Measurements from ENCODE around the gene SMO.
"Not testable (repeated sequence)": the region's sequence is repeated elsewhere in the genome, so short reads cannot be mapped to it uniquely, and the experiment has no call there.

SMO gene

DNA sequence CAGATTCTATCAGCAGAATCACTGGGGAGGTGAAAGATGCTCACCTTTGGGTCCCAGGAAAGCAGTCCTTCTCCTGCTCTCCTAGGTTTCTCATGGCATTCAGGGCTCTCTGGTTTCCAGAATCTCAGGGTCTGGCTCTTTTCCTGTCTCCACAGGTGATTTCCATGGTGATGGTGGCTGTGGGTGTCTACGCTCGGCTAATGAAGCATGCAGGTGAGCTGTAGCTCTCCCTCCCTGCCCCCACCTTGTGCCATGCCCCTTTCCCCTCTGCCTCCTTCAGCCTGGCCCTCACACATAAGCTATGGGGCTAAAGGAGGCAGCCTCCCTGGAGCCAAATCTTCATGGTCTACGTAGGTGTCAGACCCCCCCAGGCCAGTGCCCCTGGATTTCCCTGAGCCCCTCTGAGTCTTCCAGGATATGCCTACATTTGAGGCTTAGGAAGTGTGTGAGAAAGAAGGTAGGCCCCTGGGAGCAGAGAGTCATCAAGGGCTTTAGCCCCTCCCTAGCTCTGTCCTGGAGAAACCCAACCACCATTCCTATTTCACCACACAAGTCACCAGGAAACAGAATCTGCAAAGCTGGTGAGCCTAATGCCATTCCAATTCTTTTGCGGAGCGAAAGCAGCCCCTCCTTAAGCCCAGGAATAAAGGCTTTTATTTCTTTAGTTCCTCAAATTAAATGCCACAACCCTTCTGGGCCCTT lies 26.8 kb upstream of the SMO start:
- no peaks in the 10 kb centered on the region for H3K36me3 ChIP-seq (ENCODE audit: control insufficient read depth, insufficient read depth, low read length)
- no peak overlapping the region for H3K9ac ChIP-seq (ENCODE audit: low read length)
- no peaks in the 10 kb centered on the region for H3K4me1 ChIP-seq (ENCODE audit: control insufficient read depth, insufficient read depth, low read length)
- no peak overlapping the region for H3K27ac ChIP-seq (ENCODE audit: low read depth, low read length)
- H3K27me3 ChIP-seq (ENCODE audit: control insufficient read depth, insufficient read depth, low read length), result no peaks in the 10 kb centered on the region
- H3K4me3 ChIP-seq (ENCODE audit: low read length), result no peak overlapping the region

DNA sequence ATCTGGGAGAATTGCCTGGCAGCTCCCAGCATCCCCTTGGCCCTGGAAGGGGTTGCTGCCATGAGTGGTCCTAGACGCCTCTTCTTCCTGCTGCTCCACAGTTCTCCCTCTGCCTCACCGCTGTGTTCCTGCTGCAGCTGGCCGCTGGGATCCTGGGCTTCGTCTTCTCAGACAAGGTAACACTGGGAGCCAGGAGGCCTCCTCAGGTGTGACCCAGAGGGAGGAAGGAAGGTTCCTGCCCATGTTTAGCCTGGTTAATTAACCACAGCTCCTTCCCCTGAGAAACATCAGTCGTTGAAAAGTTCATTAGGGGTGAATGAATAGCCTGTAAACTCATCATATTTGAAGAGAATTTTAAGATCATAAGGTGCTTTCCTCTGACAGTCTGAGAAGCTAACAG lies 25.7 kb upstream of the SMO start:
- no peaks in the 10 kb centered on the region for H3K36me3 ChIP-seq (ENCODE audit: control insufficient read depth, insufficient read depth, low read length)
- H3K27me3 ChIP-seq (ENCODE audit: control insufficient read depth, insufficient read depth, low read length), result no peaks in the 10 kb centered on the region
- no peak overlapping the region for H3K9ac ChIP-seq (ENCODE audit: low read length)
- no peaks in the 10 kb centered on the region for H3K4me1 ChIP-seq (ENCODE audit: control insufficient read depth, insufficient read depth, low read length)
- no peak overlapping the region for H3K4me3 ChIP-seq (ENCODE audit: low read length)
- no peak overlapping the region for H3K27ac ChIP-seq (ENCODE audit: low read depth, low read length)

DNA sequence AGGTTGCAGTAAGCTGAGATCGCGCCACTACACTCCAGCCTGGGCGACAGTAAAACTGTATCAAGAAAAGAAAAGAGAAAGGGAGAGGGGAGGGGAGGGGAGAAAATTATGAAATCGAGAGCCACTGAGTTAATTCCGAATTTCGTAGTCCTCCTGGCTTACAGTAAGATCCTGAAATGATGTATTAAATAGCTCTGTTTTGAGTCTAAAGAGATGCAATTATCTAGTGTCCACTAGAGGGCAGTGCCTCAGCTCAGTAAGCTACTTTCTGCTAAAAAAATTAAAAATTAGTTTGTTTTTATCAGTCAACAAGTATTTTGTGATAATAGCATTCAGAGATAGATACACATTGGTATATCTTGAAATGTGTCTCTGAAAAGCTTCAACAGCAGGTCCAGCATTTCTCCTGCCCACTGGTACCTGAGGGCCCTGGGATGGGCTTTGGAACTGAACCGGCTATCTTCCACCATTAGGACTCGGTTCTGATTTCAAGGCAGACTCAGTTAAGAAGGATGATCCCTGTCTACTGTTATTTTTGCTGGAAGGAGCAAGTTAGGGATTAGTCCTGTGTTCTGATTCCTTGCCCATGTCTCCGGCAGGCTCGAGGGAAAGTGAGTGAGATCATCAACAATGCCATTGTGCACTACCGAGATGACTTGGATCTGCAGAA lies 24.4 kb upstream of the SMO start:
- no peak overlapping the region for H3K4me3 ChIP-seq (ENCODE audit: low read length)
- H3K4me1 ChIP-seq (ENCODE audit: control insufficient read depth, insufficient read depth, low read length), result peaks cover 7% of the 10 kb centered on the region
- no peaks in the 10 kb centered on the region for H3K27me3 ChIP-seq (ENCODE audit: control insufficient read depth, insufficient read depth, low read length)
- H3K27ac ChIP-seq (ENCODE audit: low read depth, low read length), result no peak overlapping the region
- H3K36me3 ChIP-seq (ENCODE audit: control insufficient read depth, insufficient read depth, low read length), result no peaks in the 10 kb centered on the region
- no peak overlapping the region for H3K9ac ChIP-seq (ENCODE audit: low read length)

DNA sequence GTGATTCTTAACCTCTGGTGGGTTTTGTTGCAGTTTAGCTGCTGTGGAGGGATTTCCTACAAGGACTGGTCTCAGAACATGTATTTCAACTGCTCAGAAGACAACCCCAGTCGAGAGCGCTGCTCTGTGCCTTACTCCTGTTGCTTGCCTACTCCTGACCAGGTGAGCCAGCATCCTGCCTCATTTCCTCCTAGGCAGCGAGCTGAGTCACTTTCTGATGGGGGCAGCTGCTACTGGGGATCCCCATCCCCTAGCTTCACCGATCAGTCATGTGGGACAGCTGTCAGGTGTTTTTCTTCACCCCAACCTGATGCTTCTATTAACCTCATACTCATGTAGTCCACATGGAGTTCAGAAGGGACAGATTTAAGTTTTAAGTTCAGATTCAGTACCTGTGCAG lies 21.7 kb upstream of the SMO start:
- no peaks in the 10 kb centered on the region for H3K36me3 ChIP-seq (ENCODE audit: control insufficient read depth, insufficient read depth, low read length)
- no peak overlapping the region for H3K4me3 ChIP-seq (ENCODE audit: low read length)
- H3K4me1 ChIP-seq (ENCODE audit: control insufficient read depth, insufficient read depth, low read length), result peaks cover 7% of the 10 kb centered on the region
- H3K9ac ChIP-seq (ENCODE audit: low read length), result no peak overlapping the region
- no peak overlapping the region for H3K27ac ChIP-seq (ENCODE audit: low read depth, low read length)
- no peaks in the 10 kb centered on the region for H3K27me3 ChIP-seq (ENCODE audit: control insufficient read depth, insufficient read depth, low read length)

DNA sequence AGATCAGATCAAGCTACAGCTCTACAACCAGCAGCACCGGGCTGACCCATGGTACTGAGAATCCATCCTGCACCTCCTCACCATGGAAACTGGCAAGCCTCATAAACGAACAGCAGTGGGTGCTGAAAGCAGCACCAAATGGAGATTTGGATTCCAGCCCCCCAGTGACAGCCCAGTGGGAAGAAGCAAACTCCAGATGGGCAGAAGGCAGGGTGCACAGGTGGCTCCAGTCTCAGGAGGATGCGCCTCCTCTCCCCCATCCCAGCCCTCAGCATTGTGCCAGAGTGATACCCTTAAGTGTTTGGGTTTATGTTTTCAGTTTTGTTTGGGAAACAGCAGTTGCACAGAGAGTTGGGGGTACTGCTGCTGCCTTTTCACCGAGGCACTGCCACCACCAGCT lies 20.6 kb upstream of the SMO start:
- no peaks in the 10 kb centered on the region for H3K36me3 ChIP-seq (ENCODE audit: control insufficient read depth, insufficient read depth, low read length)
- H3K4me1 ChIP-seq (ENCODE audit: control insufficient read depth, insufficient read depth, low read length), result peaks cover 7% of the 10 kb centered on the region
- no peak overlapping the region for H3K4me3 ChIP-seq (ENCODE audit: low read length)
- H3K27me3 ChIP-seq (ENCODE audit: control insufficient read depth, insufficient read depth, low read length), result no peaks in the 10 kb centered on the region
- no peak overlapping the region for H3K27ac ChIP-seq (ENCODE audit: low read depth, low read length)
- no peak overlapping the region for H3K9ac ChIP-seq (ENCODE audit: low read length)

DNA sequence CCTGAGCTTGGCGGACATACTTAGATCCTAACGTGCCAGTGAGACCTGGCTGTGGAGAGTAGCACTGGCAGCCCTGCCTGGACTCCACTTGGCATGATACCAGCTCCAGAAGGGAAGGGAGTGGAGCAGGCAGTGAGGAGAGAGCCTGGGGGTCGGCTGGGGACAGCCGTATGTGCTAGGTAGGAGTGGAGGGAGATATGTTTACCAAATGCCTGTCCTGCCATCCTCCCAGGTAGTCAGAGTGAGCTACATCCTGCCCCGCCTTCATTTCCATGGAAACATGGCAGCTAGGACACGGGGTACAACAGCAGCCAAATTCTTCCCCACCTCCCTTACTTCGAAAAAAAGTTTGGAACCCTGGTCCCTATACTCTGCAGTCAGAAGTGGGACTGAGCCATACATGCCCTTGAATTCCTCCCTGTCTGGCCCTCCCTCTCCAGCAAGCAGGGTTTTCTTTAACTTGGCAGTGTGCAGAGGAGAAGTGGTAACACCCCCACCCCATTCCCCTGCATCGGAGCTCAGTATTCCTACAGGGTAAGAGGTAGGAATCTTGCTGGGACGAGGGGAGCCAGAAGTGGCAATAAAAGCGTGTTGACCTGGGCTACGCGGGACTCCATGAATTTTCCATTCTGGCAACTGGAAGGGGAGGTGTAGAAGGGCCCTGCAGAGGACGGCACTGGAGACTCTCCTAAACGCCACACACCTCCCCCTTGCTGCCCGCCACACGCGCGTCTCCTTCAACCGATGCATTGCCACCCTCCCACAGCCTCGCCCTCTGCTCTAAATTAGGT lies 20.0 kb upstream of the SMO start:
- Histone ChIP-seq H3K27me3 (ENCODE audit: control insufficient read depth, insufficient read depth, low read length) (no peaks in the 10 kb centered on the region), H3K27ac (ENCODE audit: low read depth, low read length) (no peak overlapping the region), H3K4me3 (ENCODE audit: low read length) (peak overlapping the region; percentile 44), H3K4me1 (ENCODE audit: control insufficient read depth, insufficient read depth, low read length) (peaks cover 7% of the 10 kb centered on the region), H3K36me3 (ENCODE audit: control insufficient read depth, insufficient read depth, low read length) (no peaks in the 10 kb centered on the region), H3K9ac (ENCODE audit: low read length) (no peak overlapping the region)

DNA sequence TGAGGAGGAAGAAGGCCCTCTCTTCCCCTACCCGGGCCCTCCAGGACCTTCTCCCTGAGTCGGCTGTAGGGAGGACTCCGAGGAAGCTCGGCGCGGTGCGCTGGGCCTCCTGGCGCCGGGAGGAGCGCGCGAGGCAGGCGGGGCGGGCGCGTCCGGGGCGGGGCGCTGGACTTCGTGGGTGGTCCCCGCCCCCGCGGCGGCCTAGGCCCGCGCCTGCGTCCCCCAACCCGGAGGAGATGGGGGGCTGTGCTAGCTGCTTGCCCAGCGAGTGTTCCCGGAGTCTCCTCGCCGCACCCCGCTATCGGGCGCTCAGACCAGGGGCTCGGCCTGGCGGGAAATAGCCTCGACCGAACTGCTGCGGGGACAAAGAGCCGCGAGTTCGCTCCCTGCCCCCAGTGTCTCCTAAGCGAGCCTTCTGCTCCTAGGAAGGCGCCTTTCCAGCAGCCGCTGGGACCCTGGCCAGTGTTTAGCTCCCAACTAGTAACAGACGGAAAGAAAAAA lies 19.2 kb upstream of the SMO start:
- H3K4me3 ChIP-seq (ENCODE audit: low read length), result peak overlapping the region; percentile 44
- peaks cover 7% of the 10 kb centered on the region for H3K4me1 ChIP-seq (ENCODE audit: control insufficient read depth, insufficient read depth, low read length)
- H3K27ac ChIP-seq (ENCODE audit: low read depth, low read length), result peak overlapping the region; percentile 0
- no peak overlapping the region for H3K9ac ChIP-seq (ENCODE audit: low read length)
- H3K36me3 ChIP-seq (ENCODE audit: control insufficient read depth, insufficient read depth, low read length), result no peaks in the 10 kb centered on the region
- no peaks in the 10 kb centered on the region for H3K27me3 ChIP-seq (ENCODE audit: control insufficient read depth, insufficient read depth, low read length)

DNA sequence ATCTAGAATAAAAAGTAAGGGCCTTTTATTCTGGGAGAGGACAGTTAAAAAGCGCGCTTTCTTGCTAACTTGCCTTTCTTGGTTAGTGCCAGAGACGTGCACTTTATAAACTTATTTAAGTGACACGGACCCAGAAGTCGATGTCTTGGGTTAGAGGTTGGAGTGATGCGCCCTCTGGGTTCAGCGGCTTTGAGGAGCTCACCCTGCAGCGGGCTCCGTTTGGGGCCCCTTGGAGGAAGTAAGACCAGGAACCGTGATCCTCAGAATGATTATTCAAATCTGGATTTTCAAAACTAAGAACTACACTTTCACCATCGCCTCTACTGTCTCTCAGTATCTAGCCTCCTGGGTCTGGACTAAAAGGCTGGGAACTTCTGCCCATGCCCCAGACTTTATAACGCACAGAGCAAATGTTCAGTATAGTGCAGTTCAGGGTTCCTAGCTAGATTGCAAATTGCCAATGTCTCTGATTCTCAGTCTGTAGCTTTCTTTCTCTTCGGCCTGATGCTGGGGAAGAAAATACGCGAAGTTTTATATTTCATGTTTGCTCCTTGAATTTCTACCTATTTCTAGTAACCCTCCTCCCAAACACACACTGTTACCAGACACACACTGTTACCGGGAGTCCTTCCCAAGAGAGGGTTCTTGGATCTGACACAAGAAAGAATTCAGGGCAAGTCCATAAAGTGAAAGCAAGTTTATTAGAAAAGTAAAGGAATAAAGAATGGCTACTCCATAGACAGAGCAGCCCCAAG lies 18.6 kb upstream of the SMO start:
- peaks cover 7% of the 10 kb centered on the region for H3K4me1 ChIP-seq (ENCODE audit: control insufficient read depth, insufficient read depth, low read length)
- H3K9ac ChIP-seq (ENCODE audit: low read length), result no peak overlapping the region
- H3K27me3 ChIP-seq (ENCODE audit: control insufficient read depth, insufficient read depth, low read length), result no peaks in the 10 kb centered on the region
- H3K27ac ChIP-seq (ENCODE audit: low read depth, low read length), result peak overlapping the region; percentile 0
- H3K36me3 ChIP-seq (ENCODE audit: control insufficient read depth, insufficient read depth, low read length), result no peaks in the 10 kb centered on the region
- peak overlapping the region; percentile 44 for H3K4me3 ChIP-seq (ENCODE audit: low read length)

DNA sequence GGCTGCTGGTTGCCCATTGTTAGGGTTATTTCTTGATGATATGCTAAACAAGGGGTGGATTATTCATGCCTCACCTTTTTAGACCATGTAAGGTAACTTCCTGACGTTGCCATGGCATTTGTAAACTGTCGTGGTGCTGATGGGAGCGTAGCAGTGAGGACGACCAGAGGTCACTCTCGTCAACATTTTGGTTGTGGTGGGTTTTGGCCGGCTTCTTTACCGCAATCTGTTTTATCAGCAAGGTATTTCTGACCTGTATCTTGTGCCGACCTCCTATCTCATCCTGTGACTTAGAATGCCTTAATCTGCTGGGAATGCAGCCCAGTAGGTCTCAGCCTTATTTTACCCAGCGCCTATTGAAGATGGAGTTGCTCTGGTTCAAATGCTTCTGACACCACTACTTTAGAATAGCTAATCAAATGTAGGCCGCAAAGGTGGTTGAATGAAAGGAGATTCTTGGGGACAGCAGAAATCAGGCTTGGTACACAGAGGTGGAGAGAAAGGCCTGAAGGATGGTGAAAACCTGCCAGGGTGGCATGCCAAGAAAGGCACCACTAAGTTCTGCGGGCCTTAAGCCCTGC lies 17.9 kb upstream of the SMO start:
- Histone ChIP-seq H3K4me3 (ENCODE audit: low read length) (no peak overlapping the region), H3K4me1 (ENCODE audit: control insufficient read depth, insufficient read depth, low read length) (peaks cover 7% of the 10 kb centered on the region), H3K27ac (ENCODE audit: low read depth, low read length) (no peak overlapping the region), H3K9ac (ENCODE audit: low read length) (no peak overlapping the region), H3K36me3 (ENCODE audit: control insufficient read depth, insufficient read depth, low read length) (no peaks in the 10 kb centered on the region), H3K27me3 (ENCODE audit: control insufficient read depth, insufficient read depth, low read length) (no peaks in the 10 kb centered on the region)

DNA sequence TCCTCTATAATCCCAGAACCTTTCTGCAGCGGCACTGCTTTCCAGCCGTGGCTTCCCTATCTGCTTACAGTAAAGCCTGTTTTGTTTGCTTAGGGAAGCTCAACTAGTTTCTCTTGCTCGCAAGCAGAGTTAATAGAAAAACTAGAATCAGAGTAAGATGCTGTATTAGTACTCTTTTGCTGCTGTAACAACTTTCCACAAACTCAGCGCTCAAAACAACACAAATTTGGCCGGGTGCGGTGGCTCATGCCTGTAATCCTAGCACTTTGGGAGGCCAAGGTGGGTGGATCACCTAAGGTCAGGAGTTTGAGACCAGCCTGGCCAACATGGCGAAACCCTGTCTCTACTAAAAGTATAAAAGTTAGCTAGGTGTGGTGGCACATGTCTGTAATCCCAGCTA lies 14.6 kb upstream of the SMO start:
- H3K36me3 ChIP-seq (ENCODE audit: control insufficient read depth, insufficient read depth, low read length); H3K9ac ChIP-seq (ENCODE audit: low read length); H3K27ac ChIP-seq (ENCODE audit: low read depth, low read length); H3K4me3 ChIP-seq (ENCODE audit: low read length); H3K4me1 ChIP-seq (ENCODE audit: control insufficient read depth, insufficient read depth, low read length); H3K27me3 ChIP-seq (ENCODE audit: control insufficient read depth, insufficient read depth, low read length): not testable (repeated sequence)

DNA sequence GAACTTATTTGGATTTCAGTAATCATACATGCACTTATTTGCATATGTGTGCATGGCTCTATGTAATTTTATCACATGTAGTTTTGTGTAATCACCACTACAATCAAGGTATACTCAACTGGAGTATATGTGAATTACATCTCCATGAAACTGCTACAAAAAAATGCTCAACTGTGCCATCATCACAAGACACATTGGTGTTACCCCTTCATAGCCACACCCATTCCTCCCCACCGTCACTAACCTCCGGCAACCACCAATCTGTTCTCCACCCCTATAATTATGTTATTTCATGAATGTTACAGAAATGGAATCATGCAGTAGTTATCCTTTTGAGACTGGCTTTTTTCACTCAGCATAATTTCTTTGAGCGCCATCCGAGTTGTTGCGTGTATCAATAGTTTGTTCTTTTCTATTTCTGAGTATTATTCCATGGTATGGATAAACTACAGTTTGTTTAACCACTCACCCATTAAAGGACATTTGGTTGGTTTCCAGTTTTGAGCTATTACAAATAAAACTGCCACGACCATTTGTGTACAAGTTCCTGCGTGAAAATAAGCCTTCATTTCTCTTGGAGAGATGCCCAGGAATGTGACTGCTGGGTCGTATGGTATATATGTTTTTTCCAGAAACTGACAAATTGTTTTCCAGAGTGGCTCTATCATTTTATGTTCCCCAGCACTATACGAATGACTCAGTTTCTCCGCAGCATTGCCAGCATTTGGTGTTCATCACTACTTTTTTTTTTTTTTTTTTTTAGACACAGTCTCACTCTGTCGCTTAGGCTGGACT lies 11.3 kb upstream of the SMO start:
- H3K4me1 ChIP-seq (ENCODE audit: control insufficient read depth, insufficient read depth, low read length), result no peaks in the 10 kb centered on the region
- no peaks in the 10 kb centered on the region for H3K27me3 ChIP-seq (ENCODE audit: control insufficient read depth, insufficient read depth, low read length)
- H3K36me3 ChIP-seq (ENCODE audit: control insufficient read depth, insufficient read depth, low read length), result no peaks in the 10 kb centered on the region
- H3K4me3 ChIP-seq (ENCODE audit: low read length), result no peak overlapping the region
- no peak overlapping the region for H3K9ac ChIP-seq (ENCODE audit: low read length)
- H3K27ac ChIP-seq (ENCODE audit: low read depth, low read length), result no peak overlapping the region

Data from rectal smooth muscle tissue (tissue), 1 donor.